H1 (cell line): Measurements from ENCODE around the gene TSEN54. TPM values are rescaled to one million over a fixed set of nuclear protein-coding genes. Genes with fewer than 3 reads are reported as not detected.

Source experiments
- CTCF ChIA-PET: fragments of 300-600 bp; sonication (Branson Sonifier 250); formaldehyde crosslinking; loops from one replicate; lab custom pipeline; 2021; ENCODE audit not compliant: partially characterized antibody; lab: Charles Lee
- POLR2A ChIA-PET: fragments of 300-600 bp; sonication (Branson Sonifier 250); formaldehyde crosslinking; loops from one replicate; lab custom pipeline; 2021; ENCODE audit warnings: inconsistent platforms; ENCODE audit not compliant: partially characterized antibody; lab: Charles Lee
- DNase-seq, 2 experiments: peaks; one replicate each; pipeline versions ENCODE4 v3.0.0 to v3.0.0-alpha.2; 2010 to 2022; ENCODE audit warnings: low spot score in 2 of 2, low read depth in 1 of 2, mixed read lengths in 1 of 2
- FAIRE-seq: peaks from 2 replicates; lab custom pipeline; 2011; peaks lifted over from hg19 to GRCh38; lab: Jason Lieb, UNC
- H2AFZ ChIP-seq: 2 replicates; pipeline ENCODE4 v1.8.1; 2012; ENCODE audit warnings: low read length, inconsistent platforms
- H2AK5ac ChIP-seq: 2 replicates; pipeline ENCODE4 v1.6.1; 2013; ENCODE audit warnings: low read depth, low read length
- H2BK120ac ChIP-seq: replicated peaks from 2 replicates; pipeline ENCODE3; 2013; ENCODE audit warnings: low read depth, low read length, inconsistent platforms
- H2BK12ac ChIP-seq: 2 replicates; pipeline ENCODE4 v1.6.1; 2013; ENCODE audit warnings: low read depth, low read length
- H2BK15ac ChIP-seq: 2 replicates; pipeline ENCODE4 v1.6.1; 2013; ENCODE audit warnings: low read length
- H2BK20ac ChIP-seq: 2 replicates; pipeline ENCODE4 v1.6.1; 2013; ENCODE audit warnings: low read length
- H2BK5ac ChIP-seq: 2 replicates; pipeline ENCODE4 v1.6.1; 2013; ENCODE audit warnings: low read depth, low read length
- H3K14ac ChIP-seq: 2 replicates; pipeline ENCODE4 v1.6.1; 2013; ENCODE audit warnings: inconsistent platforms; ENCODE audit not compliant: insufficient read length
- H3K18ac ChIP-seq: 2 replicates; pipeline ENCODE4 v1.6.1; 2013; ENCODE audit warnings: low read length; ENCODE audit errors: extremely low read depth
- H3K23ac ChIP-seq: 2 replicates; pipeline ENCODE4 v1.6.1; 2013; ENCODE audit warnings: inconsistent platforms; ENCODE audit not compliant: insufficient read length
- H3K23me2 ChIP-seq: 2 replicates; pipeline ENCODE4 v1.6.1; 2013; ENCODE audit warnings: low read depth, low read length
- H3K27ac ChIP-seq: 2 replicates; pipeline ENCODE4 v1.6.1; 2011; ENCODE audit warnings: low read depth, low read length, inconsistent platforms
- H3K27me3 ChIP-seq, 4 experiments: replicated peaks in 1 of 4; 1 replicate in 1 of 4; 2 replicates in 3 of 4; pipeline versions ENCODE4 v1.6.1 to v1.8.1; 2011 to 2013; ENCODE audit warnings: low read length in 3 of 4, mild to moderate bottlenecking in 3 of 4, inconsistent platforms in 2 of 4, mixed read lengths in 2 of 4, moderate library complexity in 1 of 4; ENCODE audit not compliant: control insufficient read depth in 3 of 4, insufficient read depth in 3 of 4; ENCODE audit errors: extremely low read depth in 1 of 4
- H3K36me3 ChIP-seq, 4 experiments: 2 replicates each; pipeline versions ENCODE4 v1.6.1 to v1.8.1; 2011 to 2013; ENCODE audit warnings: mild to moderate bottlenecking in 4 of 4, low read length in 3 of 4, moderate library complexity in 2 of 4, control low read depth in 1 of 4, inconsistent platforms in 1 of 4; ENCODE audit not compliant: insufficient read depth in 4 of 4, control insufficient read depth in 2 of 4
- H3K4ac ChIP-seq: replicated peaks from 2 replicates; pipeline ENCODE3; 2013; ENCODE audit warnings: low read length, low read depth, mixed read lengths, inconsistent platforms; ENCODE audit not compliant: insufficient read length
- H3K4me1 ChIP-seq, 4 experiments: replicated peaks in 1 of 4; 1 replicate in 1 of 4; 2 replicates in 3 of 4; pipeline versions ENCODE4 v1.6.1 to v1.8.1; 2011 to 2013; ENCODE audit warnings: low read length in 3 of 4, inconsistent platforms in 2 of 4, mixed read lengths in 1 of 4; ENCODE audit not compliant: insufficient read depth in 4 of 4, control insufficient read depth in 3 of 4
- H3K4me2 ChIP-seq, 2 experiments: 2 replicates each; pipeline versions ENCODE4 v1.6.1 to v1.8.1; 2011 to 2013; ENCODE audit warnings: low read depth in 2 of 2, low read length in 2 of 2, control low read depth in 1 of 2, inconsistent platforms in 1 of 2, mild to moderate bottlenecking in 1 of 2; ENCODE audit not compliant: insufficient read depth in 1 of 2
- H3K4me3 ChIP-seq, 4 experiments: fragments of 200-600, 300-600 bp in 1 of 4; sonication (generic), shearing (Covaris generic), sonication (Bioruptor Twin) in 1 of 4; 2 replicates each; pipeline versions ENCODE4 v1.5.1 to v1.8.1; 2011 to 2016; ENCODE audit warnings: low read length in 4 of 4, low read depth in 3 of 4, control low read depth in 2 of 4, inconsistent platforms in 2 of 4, mild to moderate bottlenecking in 2 of 4, mixed read lengths in 1 of 4, moderate library complexity in 1 of 4; ENCODE audit not compliant: insufficient read depth in 2 of 4; ENCODE audit errors: extremely low read depth in 1 of 4
- H3K56ac ChIP-seq: replicated peaks from 2 replicates; pipeline ENCODE3; 2013; ENCODE audit warnings: low read depth, mild to moderate bottlenecking, mixed read lengths, low read length, inconsistent platforms; ENCODE audit not compliant: insufficient read length
- H3K79me1 ChIP-seq: 2 replicates; pipeline ENCODE4 v1.6.1; 2013; ENCODE audit warnings: low read depth, low read length, control low read depth
- H3K79me2 ChIP-seq, 2 experiments: 2 replicates each; pipeline versions ENCODE4 v1.6.1 to v1.8.1; 2012 to 2013; ENCODE audit warnings: low read length in 2 of 2, mild to moderate bottlenecking in 2 of 2, inconsistent platforms in 1 of 2; ENCODE audit not compliant: insufficient read depth in 2 of 2, control insufficient read depth in 1 of 2
- H3K9ac ChIP-seq, 4 experiments: replicated peaks in 1 of 4; 1 replicate in 1 of 4; 2 replicates in 3 of 4; pipeline versions ENCODE4 v1.6.1 to v1.8.1; 2011 to 2013; ENCODE audit warnings: low read depth in 3 of 4, low read length in 3 of 4, control low read depth in 2 of 4, mild to moderate bottlenecking in 2 of 4, moderate library complexity in 2 of 4, inconsistent platforms in 1 of 4; ENCODE audit errors: extremely low read depth in 1 of 4
- H3K9me3 ChIP-seq, 2 experiments: 2 replicates each; pipeline versions ENCODE4 v1.6.1 to v1.8.1; 2012 to 2013; ENCODE audit warnings: mild to moderate bottlenecking in 2 of 2, moderate library complexity in 2 of 2, control low read depth in 1 of 2, inconsistent platforms in 1 of 2, low read depth in 1 of 2, low read length in 1 of 2, mixed read lengths in 1 of 2; ENCODE audit not compliant: insufficient read depth in 2 of 2
- H4K20me1 ChIP-seq, 2 experiments: replicated peaks in 1 of 2; 2 replicates each; pipeline versions ENCODE3 to v1.8.1; 2011 to 2013; ENCODE audit warnings: inconsistent platforms in 2 of 2, low read length in 2 of 2, mild to moderate bottlenecking in 1 of 2; ENCODE audit not compliant: insufficient read depth in 2 of 2, control insufficient read depth in 1 of 2
- H4K5ac ChIP-seq: 2 replicates; pipeline ENCODE4 v1.6.1; 2013; ENCODE audit warnings: low read length, low read depth, mixed read lengths, inconsistent platforms; ENCODE audit not compliant: insufficient read length
- H4K8ac ChIP-seq: 2 replicates; pipeline ENCODE4 v1.8.0; 2013; ENCODE audit warnings: mild to moderate bottlenecking, moderate library complexity, low read length, inconsistent platforms; ENCODE audit not compliant: insufficient read depth; ENCODE audit errors: extremely low read depth
- H4K91ac ChIP-seq: replicated peaks from 2 replicates; pipeline ENCODE3; 2013; ENCODE audit warnings: low read length, mixed read lengths, inconsistent platforms; ENCODE audit not compliant: insufficient read length
- EZH2 ChIP-seq: fragments of 200-600 bp; sonication (generic); IDR thresholded peaks from 2 replicates; pipeline ENCODE4 v1.7.1; 2012; ENCODE audit warnings: low read depth, mild to moderate bottlenecking, moderate library complexity, low read length, inconsistent platforms; ENCODE audit not compliant: severe bottlenecking
- NRF1 ChIP-seq: IDR thresholded peaks from 2 replicates; pipeline ENCODE4 v1.6.1; 2011; ENCODE audit warnings: mild to moderate bottlenecking, low read depth, low read length, improper control_type of control experiment
- POLR2A ChIP-seq, 2 experiments: IDR thresholded peaks; 1 replicate in 1 of 2; 2 replicates in 1 of 2; pipeline ENCODE4 v1.6.1; 2011; ENCODE audit warnings: low read depth in 2 of 2, low read length in 2 of 2, mild to moderate bottlenecking in 2 of 2; ENCODE audit errors: control extremely low read depth in 1 of 2
- SIN3A ChIP-seq, 2 experiments: IDR thresholded peaks in 1 of 2; conservative IDR thresholded peaks in 1 of 2; 2 replicates each; pipeline ENCODE4 v1.6.1; 2011 to 2012; ENCODE audit warnings: low read length in 2 of 2, improper control_type of control experiment in 1 of 2, low read depth in 1 of 2, mild to moderate bottlenecking in 1 of 2
- SIX5 ChIP-seq: IDR thresholded peaks from 2 replicates; pipeline ENCODE4 v1.6.1; 2011; ENCODE audit warnings: mild to moderate bottlenecking, low read depth, low read length
- TBP ChIP-seq: IDR thresholded peaks from 2 replicates; pipeline ENCODE4 v1.6.1; 2011; ENCODE audit warnings: low read depth, low read length, improper control_type of control experiment
- WGBS, 2 experiments: shearing (Covaris generic) in 1 of 2; methylation state at CpG; one replicate each; pipeline versions ENCODE4 v1.1.6 to v1.1.7; 2013 to 2015; ENCODE audit warnings: low lambda C conversion rate in 2 of 2, mixed read lengths in 2 of 2, inconsistent platforms in 1 of 2, low coverage in 1 of 2, missing lambda C conversion rate in 1 of 2; ENCODE audit not compliant: insufficient replicate concordance in 2 of 2, insufficient coverage in 1 of 2, insufficient read length in 1 of 2; ENCODE audit errors: extremely low coverage in 1 of 2, missing lambda C conversion rate in 1 of 2; 5-methylcytosine and 5-hydroxymethylcytosine counted together
- polyA plus RNA-seq, 7 experiments: library from polyadenylated mRNA; depleted of rRNA in 3 of 7; stranded (reverse) in 5 of 7; unstranded in 2 of 7; fragments of >200 nt in 5 of 7; fragments of 200-250 nt in 2 of 7; gene quantifications; 1 replicate in 5 of 7; 2 replicates in 1 of 7; 4 replicates in 1 of 7; pipeline versions ENCODE4 v1.2.1 to v1.2.3, GENCODE V29; 2011 to 2013; ENCODE audit warnings: missing spikeins in 2 of 7, mixed read lengths in 2 of 7
- total RNA-seq: library from RNA; stranded (reverse); fragmentation: NEBNext Ultra II Directional; extraction: Animal tissue kit (Norgen Biotek cat#: 25700); gene quantifications from 2 replicates; pipeline ENCODE4 v1.2.1, GENCODE V29; 2021

The TSEN54 gene
- total and polyA plus RNA-seq, 2 of the 8 experiments (the other 6 are each of a cell fraction or from before 2014, with no cell fraction given): 43.6 to 60.3 TPM

DNA sequence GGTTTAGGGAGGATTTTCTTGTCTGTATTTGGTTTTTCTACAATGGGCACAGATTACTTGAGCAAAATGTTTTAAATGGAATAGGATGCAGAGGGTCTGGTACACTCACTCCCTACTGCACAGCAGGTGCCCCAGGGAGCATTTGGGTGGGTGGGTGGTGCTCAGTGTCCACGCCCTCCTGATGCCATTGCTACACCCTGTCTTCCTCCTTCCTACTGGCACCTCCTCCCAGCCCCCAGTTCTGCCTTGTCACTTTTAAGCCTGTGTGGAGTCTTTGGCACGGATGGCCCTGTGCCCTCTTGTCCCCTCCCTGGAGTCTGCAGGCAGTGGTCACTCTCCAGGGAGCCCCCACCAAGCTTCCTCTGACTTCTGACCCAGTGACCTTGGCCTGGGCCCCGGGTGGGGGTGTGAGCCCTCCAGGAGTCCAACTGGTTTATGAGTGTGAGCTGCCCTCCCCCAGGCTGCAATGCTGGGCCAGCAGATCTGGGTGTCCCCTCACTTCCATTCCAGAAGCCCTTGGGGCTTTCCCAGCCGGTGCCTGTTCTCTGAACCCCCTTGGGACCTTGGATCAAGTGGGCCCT is 24.7 kb downstream of the TSEN54 start:
- Histone ChIP-seq H3K79me1 (peaks cover 2% of the 10 kb centered on the region; the same call in 1 of the 2 replicates), H3K23me2 (no peaks in the 10 kb centered on the region), H3K79me2 (no peaks in the 10 kb centered on the region; a peak in 1 of 4 replicates), H3K9ac (no peak overlapping the region), H3K4ac (no peak overlapping the region), H3K23ac (no peak overlapping the region), H3K4me3 (no peak overlapping the region), H3K4me1 (peaks cover 0 to 12% (median 0%) of the 10 kb centered on the region in 4 experiments; a peak in 5 of 7 replicates), H2BK120ac (no peak overlapping the region), H2BK12ac (no peak overlapping the region), H3K27me3 (no peaks in the 10 kb centered on the region), H2AFZ (no peak overlapping the region), H3K36me3 (no peaks in the 10 kb centered on the region), H2BK5ac (0 out of 2 replicates have a peak overlapping the region, but pooled peaks have one; percentile 15), H3K56ac (no peak overlapping the region), H2BK20ac (no peak overlapping the region), H2AK5ac (no peak overlapping the region), H3K4me2 (no peak overlapping the region), H3K27ac (no peak overlapping the region), H3K14ac (no peak overlapping the region), H3K18ac (no peak overlapping the region), H4K8ac (0 out of 2 replicates have a peak overlapping the region, but pooled peaks have one; percentile 3), H4K5ac (no peak overlapping the region), H4K91ac (no peak overlapping the region), H3K9me3 (no peaks in the 10 kb centered on the region), H2BK15ac (no peak overlapping the region), H4K20me1 (peaks cover 0 to 5% of the 10 kb centered on the region in 2 experiments)
- POLR2A ChIA-PET: no interaction called here
- CTCF ChIA-PET: interaction anchor here (1.4 to 4.5 kb wide), 2 partner anchors 12 to 23 kb away, joined by 4 to 27 read pairs; no protein-coding TSS in a partner anchor
- DNase-seq: no peak
- FAIRE-seq: no peak
- TF ChIP-seq TBP (no peak), SIN3A (conservative IDR thresholded peaks at IDR 0.05 in 1 of 2, IDR thresholded peaks at IDR 0.05 in 1 of 2; ENCODE audit: low read depth in 1 of 2, low read length in 2 of 2) (no peak), POLR2A (IDR thresholded peaks at IDR 0.05; ENCODE audit: control extremely low read depth in 1 of 2, low read depth in 2 of 2, low read length in 2 of 2) (no peak), EZH2 (no peak), NRF1 (no peak), SIX5 (no peak)
- WGBS, 2 experiments: 75% methylated on average over 4 of the region's 4 CpGs; no CpG with 5 or more reads in 1 of the 2 experiments
